ENCODE measurements around the gene ASXL1. TPM values are rescaled to one million over a fixed set of nuclear protein-coding genes. Genes with fewer than 3 reads are reported as not detected.
"Not testable (repeated sequence)": the region's sequence is repeated elsewhere in the genome, so short reads cannot be mapped to it uniquely, and the experiment has no call there.

Gene ASXL1
- polyA plus RNA-seq, 3 donors: 1.8 to 47.1 (median 2.8) TPM

DNA sequence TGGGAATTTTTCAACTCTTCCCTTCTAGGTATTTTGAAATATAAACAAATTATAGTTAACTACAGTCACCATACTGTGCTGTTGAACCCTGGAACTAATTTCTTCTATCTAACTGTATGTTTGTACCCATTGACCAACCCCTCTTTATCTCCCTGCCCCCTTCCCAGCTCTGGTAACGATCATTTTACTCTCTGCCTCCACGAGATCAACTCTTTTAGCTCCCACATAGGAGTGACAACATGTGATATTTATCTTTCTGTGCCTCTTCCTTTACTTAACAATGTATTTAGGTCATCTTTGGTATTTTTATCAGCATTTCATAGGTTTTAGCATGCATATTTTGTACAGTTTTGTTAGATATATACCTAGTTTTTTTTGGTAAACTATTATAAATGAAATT is 45.9 kb downstream of the ASXL1 start:
- Mint-ChIP-seq H3K4me3 (no peak overlapping the region), H3K9me3 (no peaks in the 10 kb centered on the region)

DNA sequence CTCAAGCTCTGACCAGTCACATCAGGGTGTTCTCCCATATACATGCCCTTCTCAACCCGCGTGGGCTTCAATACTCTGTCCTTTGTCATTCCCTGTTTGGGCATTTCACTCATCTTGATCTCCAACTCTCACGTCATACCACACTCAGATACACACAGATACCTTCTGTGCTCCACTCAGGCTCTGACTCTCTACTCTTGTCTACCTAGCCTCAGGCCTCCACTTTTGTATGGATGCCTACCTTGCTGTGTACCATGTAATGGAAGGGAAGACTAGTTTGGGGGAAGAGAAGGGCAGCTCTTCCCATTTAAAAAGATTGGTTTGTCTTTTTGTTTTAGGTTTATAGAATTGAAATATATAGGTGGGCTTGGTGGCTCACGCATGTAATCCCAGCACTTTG is 48.6 kb downstream of the ASXL1 start:
- H3K27me3 ChIP-seq (ENCODE audit: control insufficient read depth in 2 of 2, insufficient read depth in 2 of 2, low read length in 2 of 2): no peaks in the 10 kb centered on the region
- H3K4me3 ChIP-seq (replicated peaks in 1 of 3; ENCODE audit: low read depth in 2 of 3, low read length in 3 of 3): no peak overlapping the region
- peaks cover 39% of the 10 kb centered on the region for H3K79me2 ChIP-seq (ENCODE audit: insufficient read depth, low read length)
- TF ChIP-seq, protein P1, sequence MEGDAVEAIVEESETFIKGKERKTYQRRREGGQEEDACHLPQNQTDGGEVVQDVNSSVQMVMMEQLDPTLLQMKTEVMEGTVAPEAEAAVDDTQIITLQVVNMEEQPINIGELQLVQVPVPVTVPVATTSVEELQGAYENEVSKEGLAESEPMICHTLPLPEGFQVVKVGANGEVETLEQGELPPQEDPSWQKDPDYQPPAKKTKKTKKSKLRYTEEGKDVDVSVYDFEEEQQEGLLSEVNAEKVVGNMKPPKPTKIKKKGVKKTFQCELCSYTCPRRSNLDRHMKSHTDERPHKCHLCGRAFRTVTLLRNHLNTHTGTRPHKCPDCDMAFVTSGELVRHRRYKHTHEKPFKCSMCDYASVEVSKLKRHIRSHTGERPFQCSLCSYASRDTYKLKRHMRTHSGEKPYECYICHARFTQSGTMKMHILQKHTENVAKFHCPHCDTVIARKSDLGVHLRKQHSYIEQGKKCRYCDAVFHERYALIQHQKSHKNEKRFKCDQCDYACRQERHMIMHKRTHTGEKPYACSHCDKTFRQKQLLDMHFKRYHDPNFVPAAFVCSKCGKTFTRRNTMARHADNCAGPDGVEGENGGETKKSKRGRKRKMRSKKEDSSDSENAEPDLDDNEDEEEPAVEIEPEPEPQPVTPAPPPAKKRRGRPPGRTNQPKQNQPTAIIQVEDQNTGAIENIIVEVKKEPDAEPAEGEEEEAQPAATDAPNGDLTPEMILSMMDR (IDR thresholded peaks at IDR 0.05): no peak
- Mint-ChIP-seq H3K36me3 (peaks cover 20 to 26% of the 10 kb centered on the region in 2 donors), H3K4me1 (peaks cover under 1% of the 10 kb centered on the region), H3K27ac (peak overlapping the region in 4 of 7 donors; percentile 7 to 53 (median 20)), H3K27me3 (ENCODE audit: low read depth in 3 of 3) (peaks cover 0 to 2% (median 0%) of the 10 kb centered on the region in 3 donors), H3K9me3 (no peaks in the 10 kb centered on the region), H3K4me3 (no peak overlapping the region)
- no peak for DNase-seq
- no peak overlapping the region for H3K9ac ChIP-seq (ENCODE audit: insufficient read depth, low read length, poor library complexity, severe bottlenecking)
- H4K20me1 ChIP-seq (ENCODE audit: insufficient read depth, low read length): peaks cover 15% of the 10 kb centered on the region
- peaks cover 0 to under 1% of the 10 kb centered on the region in 2 donors for H3K4me1 ChIP-seq (ENCODE audit: control insufficient read depth in 1 of 2, insufficient read depth in 2 of 2, low read length in 2 of 2)
- H3K36me3 ChIP-seq (replicated peaks in 1 of 2; ENCODE audit: control insufficient read depth in 1 of 2, insufficient read depth in 2 of 2, low read length in 2 of 2): peaks cover 6 to 30% of the 10 kb centered on the region in 2 donors
- WGBS (ENCODE audit: insufficient coverage): 100% methylated on average over 2 of the region's 4 CpGs
- H3K9me3 ChIP-seq (replicated peaks in 1 of 2; ENCODE audit: control insufficient read depth in 1 of 2, insufficient read depth in 1 of 2, low read length in 2 of 2): no peaks in the 10 kb centered on the region
- intact Hi-C loops (cut with micrococcal nuclease): no loop called here
- no peak overlapping the region for H3K4me2 ChIP-seq (replicated peaks; ENCODE audit: extremely low read depth, low read length, poor library complexity, severe bottlenecking)
- H3K27ac ChIP-seq (ENCODE audit: low read depth in 1 of 2, low read length in 2 of 2): no peak overlapping the region
- no peak overlapping the region for H2AFZ ChIP-seq (ENCODE audit: insufficient read depth, low read depth, low read length, poor library complexity, severe bottlenecking)

More for the DNA sequence above, 45.9 kb downstream of the ASXL1 start:
- no CpG with 5 or more reads among the region's 2 CpGs for WGBS (ENCODE audit: insufficient coverage)
- Histone ChIP-seq H3K9me3 (replicated peaks in 1 of 2; ENCODE audit: control insufficient read depth in 1 of 2, insufficient read depth in 1 of 2, low read length in 2 of 2) (no peaks in the 10 kb centered on the region), H3K36me3 (replicated peaks in 1 of 2; ENCODE audit: control insufficient read depth in 1 of 2, insufficient read depth in 2 of 2, low read length in 2 of 2) (peaks cover 9 to 42% of the 10 kb centered on the region in 2 donors), H3K4me3 (replicated peaks in 1 of 3; ENCODE audit: low read depth in 2 of 3, low read length in 3 of 3) (no peak overlapping the region), H3K79me2 (ENCODE audit: insufficient read depth, low read length) (peaks cover 48% of the 10 kb centered on the region), H3K4me1 (ENCODE audit: control insufficient read depth in 1 of 2, insufficient read depth in 2 of 2, low read length in 2 of 2) (no peaks in the 10 kb centered on the region), H3K9ac (ENCODE audit: insufficient read depth, low read length, poor library complexity, severe bottlenecking) (no peak overlapping the region), H3K27me3 (ENCODE audit: control insufficient read depth in 2 of 2, insufficient read depth in 2 of 2, low read length in 2 of 2) (no peaks in the 10 kb centered on the region), H2AFZ (ENCODE audit: insufficient read depth, low read depth, low read length, poor library complexity, severe bottlenecking) (no peak overlapping the region), H3K4me2 (replicated peaks; ENCODE audit: extremely low read depth, low read length, poor library complexity, severe bottlenecking) (no peak overlapping the region), H4K20me1 (ENCODE audit: insufficient read depth, low read length) (peaks cover 20% of the 10 kb centered on the region), H3K27ac (ENCODE audit: low read depth in 1 of 2, low read length in 2 of 2) (no peak overlapping the region)
- Mint-ChIP-seq H3K27me3 (ENCODE audit: low read depth in 3 of 3) (peaks cover 0 to 4% (median 0%) of the 10 kb centered on the region in 3 donors), H3K4me1 (peaks cover 2% of the 10 kb centered on the region), H3K36me3 (peaks cover 33 to 37% of the 10 kb centered on the region in 2 donors), H3K27ac (no peak overlapping the region)
- no peak for DNase-seq
- TF ChIP-seq, protein P1 (IDR thresholded peaks at IDR 0.05): no peak
- intact Hi-C loops (cut with micrococcal nuclease): no loop called here

DNA sequence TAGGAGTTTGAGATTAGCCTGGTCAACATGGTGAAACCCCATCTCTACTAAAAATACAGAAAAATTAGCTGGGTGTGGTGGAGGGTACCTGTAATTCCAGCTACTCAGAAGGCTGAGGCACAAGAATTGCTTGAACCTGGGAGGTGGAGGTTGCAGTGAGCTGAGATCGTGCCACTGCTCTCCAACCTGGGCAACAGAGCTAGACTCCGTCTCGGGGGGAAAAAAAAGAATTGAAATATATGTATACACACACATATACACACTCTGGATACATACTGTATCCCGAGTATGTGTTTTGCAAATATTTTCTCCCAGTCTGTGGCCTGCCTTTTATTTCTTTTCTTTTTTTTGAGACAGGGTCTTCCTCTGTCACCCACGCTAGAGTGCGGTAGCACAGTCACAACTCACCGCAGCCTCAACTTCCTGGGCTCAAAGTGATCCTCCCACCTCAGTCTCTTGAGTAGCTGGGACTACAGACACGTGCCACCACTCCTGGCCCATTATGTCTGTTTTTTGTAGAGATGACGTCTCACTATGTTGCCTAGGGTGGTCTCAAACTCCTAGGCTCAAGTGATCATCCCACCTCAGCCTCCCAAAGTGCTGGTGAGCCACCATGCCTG is 49.1 kb downstream of the ASXL1 start:
- H3K4me1 Mint-ChIP-seq; H2AFZ ChIP-seq (ENCODE audit: insufficient read depth, low read depth, low read length, poor library complexity, severe bottlenecking); H3K4me3 ChIP-seq (replicated peaks in 1 of 3; ENCODE audit: low read depth in 2 of 3, low read length in 3 of 3); H3K9ac ChIP-seq (ENCODE audit: insufficient read depth, low read length, poor library complexity, severe bottlenecking); H3K4me1 ChIP-seq (ENCODE audit: control insufficient read depth in 1 of 2, insufficient read depth in 2 of 2, low read length in 2 of 2); H3K4me2 ChIP-seq (replicated peaks; ENCODE audit: extremely low read depth, low read length, poor library complexity, severe bottlenecking); H3K27me3 ChIP-seq (ENCODE audit: control insufficient read depth in 2 of 2, insufficient read depth in 2 of 2, low read length in 2 of 2); DNase-seq; H3K9me3 Mint-ChIP-seq; intact Hi-C loops (cut with micrococcal nuclease); H3K27me3 Mint-ChIP-seq (ENCODE audit: low read depth in 3 of 3); H3K27ac ChIP-seq (ENCODE audit: low read depth in 1 of 2, low read length in 2 of 2); H3K4me3 Mint-ChIP-seq; H3K9me3 ChIP-seq (replicated peaks in 1 of 2; ENCODE audit: control insufficient read depth in 1 of 2, insufficient read depth in 1 of 2, low read length in 2 of 2): not testable (repeated sequence)
- Histone ChIP-seq H3K79me2 (ENCODE audit: insufficient read depth, low read length) (peaks cover 45% of the 10 kb centered on the region), H4K20me1 (ENCODE audit: insufficient read depth, low read length) (peaks cover 17% of the 10 kb centered on the region), H3K36me3 (replicated peaks in 1 of 2; ENCODE audit: control insufficient read depth in 1 of 2, insufficient read depth in 2 of 2, low read length in 2 of 2) (peaks cover 6 to 25% of the 10 kb centered on the region in 2 donors)
- Mint-ChIP-seq H3K36me3 (peaks cover 20 to 23% of the 10 kb centered on the region in 2 donors), H3K27ac (peak overlapping the region in 4 of 7 donors; percentile 23 to 79 (median 64))
- WGBS (ENCODE audit: insufficient coverage): 88% methylated on average over 3 of the region's 9 CpGs
